ENCODE measurements around the gene OGFR. TPM values are rescaled to one million over a fixed set of nuclear protein-coding genes. Genes with fewer than 3 reads are reported as not detected.

Gene OGFR
- total and polyA plus RNA-seq, 2 donors = 35.9 to 90.4 TPM

- H3K4me1 ChIP-seq (ENCODE audit: control insufficient read depth in 2 of 2, insufficient read depth in 2 of 2, low read length in 2 of 2) = peaks cover 0 to 10% of the 10 kb centered on the region in 2 donors
- DNase-seq (ENCODE audit: low read depth in 6 of 9, low spot score in 9 of 9) = no peak
- H3K27ac ChIP-seq (ENCODE audit: low read depth in 1 of 2, low read length in 1 of 2) = no peak overlapping the region
Measured at GRCh38 chr20:62787321-62787720, 17.3 kb upstream of the OGFR start.

GRCh38 chr20:62787866-62788265 is 16.8 kb upstream of the OGFR start:
- no peak for DNase-seq (ENCODE audit: low read depth in 6 of 9, low spot score in 9 of 9)
- Histone ChIP-seq H3K9me3 (ENCODE audit: control insufficient read depth in 2 of 2, insufficient read depth in 1 of 2, low read length in 1 of 2) (no peaks in the 10 kb centered on the region), H3K27me3 (ENCODE audit: control insufficient read depth in 2 of 2, insufficient read depth in 1 of 2, low read length in 1 of 2) (peaks cover 0 to 3% of the 10 kb centered on the region in 2 donors), H3K4me3 (ENCODE audit: low read length in 2 of 2) (no peak overlapping the region), H3K36me3 (ENCODE audit: control insufficient read depth in 2 of 2, insufficient read depth in 2 of 2, low read length in 1 of 2) (no peaks in the 10 kb centered on the region), H3K4me1 (ENCODE audit: control insufficient read depth in 2 of 2, insufficient read depth in 2 of 2, low read length in 2 of 2) (peaks cover 0 to 10% of the 10 kb centered on the region in 2 donors), H3K27ac (ENCODE audit: low read depth in 1 of 2, low read length in 1 of 2) (no peak overlapping the region)
- 94% methylated on average over 5 of the region's 5 CpGs for WGBS

More at GRCh38 chr20:62787321-62787720, 17.3 kb upstream of the OGFR start:
- WGBS = 68% methylated on average over 7 of the region's 7 CpGs
- no peaks in the 10 kb centered on the region for H3K36me3 ChIP-seq (ENCODE audit: control insufficient read depth in 2 of 2, insufficient read depth in 2 of 2, low read length in 1 of 2)
- H3K27me3 ChIP-seq (ENCODE audit: control insufficient read depth in 2 of 2, insufficient read depth in 1 of 2, low read length in 1 of 2) = peaks cover 0 to 3% of the 10 kb centered on the region in 2 donors
- no peak overlapping the region for H3K4me3 ChIP-seq (ENCODE audit: low read length in 2 of 2)
- no peaks in the 10 kb centered on the region for H3K9me3 ChIP-seq (ENCODE audit: control insufficient read depth in 2 of 2, insufficient read depth in 1 of 2, low read length in 1 of 2)

- Histone ChIP-seq H3K27ac (ENCODE audit: low read depth in 1 of 2, low read length in 1 of 2) (no peak overlapping the region), H3K9me3 (ENCODE audit: control insufficient read depth in 2 of 2, insufficient read depth in 1 of 2, low read length in 1 of 2) (no peaks in the 10 kb centered on the region), H3K36me3 (ENCODE audit: control insufficient read depth in 2 of 2, insufficient read depth in 2 of 2, low read length in 1 of 2) (no peaks in the 10 kb centered on the region), H3K27me3 (ENCODE audit: control insufficient read depth in 2 of 2, insufficient read depth in 1 of 2, low read length in 1 of 2) (peaks cover 0 to 3% of the 10 kb centered on the region in 2 donors), H3K4me3 (ENCODE audit: low read length in 2 of 2) (no peak overlapping the region), H3K4me1 (ENCODE audit: control insufficient read depth in 2 of 2, insufficient read depth in 2 of 2, low read length in 2 of 2) (peaks cover 2 to 14% of the 10 kb centered on the region in 2 donors)
- WGBS = 90% methylated on average over 15 of the region's 15 CpGs
- DNase-seq (ENCODE audit: low read depth in 6 of 9, low spot score in 9 of 9) = no peak
Measured at GRCh38 chr20:62788607-62789006, 16.0 kb upstream of the OGFR start.

DNA sequence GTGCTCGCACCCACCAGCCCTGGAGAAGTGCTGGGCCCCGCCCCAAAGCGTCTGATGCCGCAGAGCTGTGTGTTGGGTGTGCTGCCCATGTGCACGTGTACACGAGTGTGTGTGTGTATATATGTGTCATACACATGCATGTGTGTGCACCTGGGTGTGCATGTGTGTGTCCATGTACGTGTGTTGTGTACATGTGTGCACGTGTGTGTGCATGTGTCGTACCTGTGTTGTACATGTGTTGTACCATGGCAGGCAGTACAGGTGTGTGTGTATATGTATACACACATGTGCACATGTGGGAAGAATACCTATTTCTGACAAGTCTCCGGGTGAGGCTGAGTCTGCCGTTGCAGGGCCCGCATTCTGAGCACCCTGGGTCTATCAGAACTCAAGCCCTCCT is 14.6 kb upstream of the OGFR start:
- H3K4me3 ChIP-seq (ENCODE audit: low read length in 2 of 2) = no peak overlapping the region
- DNase-seq (ENCODE audit: low read depth in 6 of 9, low spot score in 9 of 9) = no peak
- H3K9me3 ChIP-seq (ENCODE audit: control insufficient read depth in 2 of 2, insufficient read depth in 1 of 2, low read length in 1 of 2) = no peaks in the 10 kb centered on the region
- H3K4me1 ChIP-seq (ENCODE audit: control insufficient read depth in 2 of 2, insufficient read depth in 2 of 2, low read length in 2 of 2) = peaks cover 8 to 26% of the 10 kb centered on the region in 2 donors
- H3K27ac ChIP-seq (ENCODE audit: low read depth in 1 of 2, low read length in 1 of 2) = no peak overlapping the region
- WGBS = 96% methylated on average over 12 of the region's 12 CpGs
- no peaks in the 10 kb centered on the region for H3K36me3 ChIP-seq (ENCODE audit: control insufficient read depth in 2 of 2, insufficient read depth in 2 of 2, low read length in 1 of 2)
- H3K27me3 ChIP-seq (ENCODE audit: control insufficient read depth in 2 of 2, insufficient read depth in 1 of 2, low read length in 1 of 2) = peaks cover 0 to 3% of the 10 kb centered on the region in 2 donors

DNA sequence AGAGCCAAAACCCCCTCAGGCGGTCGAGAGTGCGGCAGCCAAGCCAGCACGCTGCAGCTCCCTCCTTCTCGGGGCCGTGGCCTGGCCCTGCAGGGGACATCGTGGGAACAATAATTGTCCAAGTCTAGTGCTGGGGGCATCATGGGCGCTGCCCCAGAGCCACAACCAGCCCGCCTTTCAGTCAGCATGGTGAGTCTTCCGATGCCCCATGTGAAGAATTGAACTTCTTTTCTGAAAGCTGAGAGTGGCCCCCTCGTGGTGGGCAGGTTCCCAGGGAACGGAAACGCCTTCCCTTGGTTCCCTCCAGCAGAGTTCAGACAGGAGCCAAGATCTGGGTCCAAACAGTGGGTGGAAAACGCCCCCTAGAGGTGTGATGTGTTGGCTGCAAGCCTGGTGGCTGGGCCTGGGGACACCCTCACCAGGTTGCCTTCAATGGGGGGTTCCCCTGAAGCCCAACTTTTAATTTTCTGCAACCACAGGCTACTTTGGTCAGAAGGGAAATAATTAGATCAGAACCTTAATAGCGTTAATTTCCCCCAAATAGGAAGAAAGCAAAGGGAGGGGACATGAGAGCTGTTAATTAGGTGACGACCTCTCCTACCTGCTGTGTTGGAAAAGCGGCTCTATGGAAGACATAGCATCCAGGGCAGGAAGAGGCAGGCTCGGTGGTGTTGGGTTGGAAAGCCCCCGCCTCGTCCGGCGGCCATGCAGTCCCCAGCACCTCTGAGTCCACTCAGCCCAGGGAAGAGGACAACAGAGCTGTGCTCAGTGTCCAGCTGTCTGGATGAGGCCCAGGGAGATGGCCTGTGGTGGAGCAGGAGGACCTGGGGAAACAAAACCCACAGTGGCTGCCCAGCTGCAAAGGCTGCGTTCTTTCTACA is 13.1 kb upstream of the OGFR start:
- Histone ChIP-seq H3K27ac (ENCODE audit: low read depth in 1 of 2, low read length in 1 of 2) (no peak overlapping the region), H3K4me3 (ENCODE audit: low read length in 2 of 2) (no peak overlapping the region), H3K4me1 (ENCODE audit: control insufficient read depth in 2 of 2, insufficient read depth in 2 of 2, low read length in 2 of 2) (peaks cover 8 to 34% of the 10 kb centered on the region in 2 donors), H3K27me3 (ENCODE audit: control insufficient read depth in 2 of 2, insufficient read depth in 1 of 2, low read length in 1 of 2) (peaks cover 0 to 3% of the 10 kb centered on the region in 2 donors), H3K9me3 (ENCODE audit: control insufficient read depth in 2 of 2, insufficient read depth in 1 of 2, low read length in 1 of 2) (no peaks in the 10 kb centered on the region), H3K36me3 (ENCODE audit: control insufficient read depth in 2 of 2, insufficient read depth in 2 of 2, low read length in 1 of 2) (no peaks in the 10 kb centered on the region)
- WGBS = 44% methylated on average over 23 of the region's 23 CpGs
- DNase-seq (ENCODE audit: low read depth in 6 of 9, low spot score in 9 of 9) = peak; percentile 55 to 87 (median 74)

DNA sequence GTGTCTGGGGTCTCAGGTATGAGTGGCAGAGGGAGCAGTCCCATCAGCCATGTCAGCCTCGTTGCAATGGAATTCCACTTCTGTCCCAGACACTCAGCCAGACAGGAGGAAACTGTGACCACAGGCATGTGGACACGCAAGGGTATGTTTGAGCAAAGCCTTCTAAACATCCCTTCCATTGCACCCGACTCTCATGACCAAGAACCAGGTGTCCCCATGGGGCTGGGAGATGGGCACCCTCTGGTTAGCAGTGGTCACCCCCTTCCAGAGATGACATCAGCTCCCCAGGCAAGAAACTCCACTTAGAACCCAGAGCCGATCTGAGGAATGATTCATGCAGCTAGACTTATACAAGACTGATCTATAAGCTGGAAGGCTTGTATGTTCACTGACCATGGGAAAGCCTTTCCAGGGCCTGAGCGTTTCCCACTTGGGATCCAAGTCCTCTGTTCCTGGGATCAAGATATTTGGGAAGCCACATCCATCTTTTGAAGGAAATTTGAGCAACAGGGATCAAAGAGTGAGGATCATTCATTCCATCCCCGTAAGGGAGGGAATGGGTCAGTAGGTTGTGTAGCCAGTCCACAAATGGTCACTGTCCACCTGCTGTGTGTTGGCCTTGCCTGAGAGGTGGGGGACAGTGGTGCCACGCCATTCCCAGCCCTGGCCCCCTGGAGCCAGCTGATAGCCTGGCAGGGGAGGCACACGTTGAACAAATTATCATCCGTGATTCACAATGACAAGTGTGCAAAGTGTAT is 12.3 kb upstream of the OGFR start:
- Histone ChIP-seq H3K36me3 (ENCODE audit: control insufficient read depth in 2 of 2, insufficient read depth in 2 of 2, low read length in 1 of 2) (peaks cover 0 to 2% of the 10 kb centered on the region in 2 donors), H3K4me3 (ENCODE audit: low read length in 2 of 2) (no peak overlapping the region), H3K9me3 (ENCODE audit: control insufficient read depth in 2 of 2, insufficient read depth in 1 of 2, low read length in 1 of 2) (no peaks in the 10 kb centered on the region), H3K27me3 (ENCODE audit: control insufficient read depth in 2 of 2, insufficient read depth in 1 of 2, low read length in 1 of 2) (peaks cover 0 to 3% of the 10 kb centered on the region in 2 donors), H3K4me1 (ENCODE audit: control insufficient read depth in 2 of 2, insufficient read depth in 2 of 2, low read length in 2 of 2) (peaks cover 12 to 40% of the 10 kb centered on the region in 2 donors), H3K27ac (ENCODE audit: low read depth in 1 of 2, low read length in 1 of 2) (no peak overlapping the region)
- DNase-seq (ENCODE audit: low read depth in 6 of 9, low spot score in 9 of 9) = no peak
- 88% methylated on average over 9 of the region's 9 CpGs for whole genome bisulfite sequencing

DNA sequence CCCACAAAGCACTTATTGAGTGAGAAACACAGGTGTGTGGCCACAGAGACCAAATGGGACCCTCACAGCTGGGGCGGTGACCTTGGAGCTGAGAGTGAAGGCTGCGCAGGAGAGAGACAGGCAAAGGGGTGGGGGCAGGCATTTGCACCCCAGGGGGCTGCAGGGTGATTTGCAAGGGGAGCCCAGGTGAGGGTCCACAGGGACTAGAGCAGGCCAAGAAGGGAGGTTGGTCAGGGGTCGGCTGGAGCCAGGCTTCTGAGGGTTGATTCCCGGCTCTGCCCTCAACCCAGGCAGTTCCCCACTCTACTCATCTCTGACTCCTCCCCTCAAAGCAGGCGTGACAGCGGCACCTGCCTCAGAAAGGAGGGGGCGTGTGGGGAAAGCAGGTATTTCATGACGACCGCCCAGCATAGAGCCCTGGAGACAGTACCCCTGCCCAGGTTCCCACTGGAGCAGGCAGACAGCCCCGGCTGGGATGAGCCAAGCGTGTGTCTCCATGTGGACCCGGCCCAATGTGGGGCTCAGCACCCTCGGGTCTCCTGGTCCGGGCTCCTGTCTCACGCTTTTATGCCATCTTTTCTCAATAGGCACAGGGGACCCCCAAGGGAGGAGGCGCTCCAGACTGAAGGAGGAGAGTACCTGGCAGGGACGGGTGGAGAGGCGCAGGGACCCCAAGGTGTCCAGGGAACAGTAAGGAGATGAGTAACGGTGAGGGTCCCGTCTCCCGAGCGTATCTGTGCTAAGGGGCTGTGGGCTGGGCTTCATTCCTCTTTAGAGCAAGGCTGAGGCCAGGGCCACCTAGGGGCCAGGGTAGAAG is 11.5 kb upstream of the OGFR start:
- Histone ChIP-seq H3K36me3 (ENCODE audit: control insufficient read depth in 2 of 2, insufficient read depth in 2 of 2, low read length in 1 of 2) (peaks cover 3 to 4% of the 10 kb centered on the region in 2 donors), H3K4me3 (ENCODE audit: low read length in 2 of 2) (peak overlapping the region in 1 of 2 donors; percentile 37), H3K27ac (ENCODE audit: low read depth in 1 of 2, low read length in 1 of 2) (peak overlapping the region in 1 of 2 donors; percentile 89), H3K9me3 (ENCODE audit: control insufficient read depth in 2 of 2, insufficient read depth in 1 of 2, low read length in 1 of 2) (no peaks in the 10 kb centered on the region), H3K4me1 (ENCODE audit: control insufficient read depth in 2 of 2, insufficient read depth in 2 of 2, low read length in 2 of 2) (peaks cover 12 to 41% of the 10 kb centered on the region in 2 donors), H3K27me3 (ENCODE audit: control insufficient read depth in 2 of 2, insufficient read depth in 1 of 2, low read length in 1 of 2) (peaks cover 0 to 3% of the 10 kb centered on the region in 2 donors)
- 91% methylated on average over 22 of the region's 22 CpGs for WGBS
- peak in 1 of 9 donors; percentile 10 for DNase-seq (ENCODE audit: low read depth in 6 of 9, low spot score in 9 of 9)

- peaks cover 0 to 2% of the 10 kb centered on the region in 2 donors for H3K9me3 ChIP-seq (ENCODE audit: control insufficient read depth in 2 of 2, insufficient read depth in 1 of 2, low read length in 1 of 2)
- H3K27ac ChIP-seq (ENCODE audit: low read depth in 1 of 2, low read length in 1 of 2) = peak overlapping the region; percentile 46 to 89
- peaks cover 5 to 9% of the 10 kb centered on the region in 2 donors for H3K36me3 ChIP-seq (ENCODE audit: control insufficient read depth in 2 of 2, insufficient read depth in 2 of 2, low read length in 1 of 2)
- whole genome bisulfite sequencing = 76% methylated on average over 7 of the region's 7 CpGs
- H3K27me3 ChIP-seq (ENCODE audit: control insufficient read depth in 2 of 2, insufficient read depth in 1 of 2, low read length in 1 of 2) = peaks cover 0 to 3% of the 10 kb centered on the region in 2 donors
- H3K4me1 ChIP-seq (ENCODE audit: control insufficient read depth in 2 of 2, insufficient read depth in 2 of 2, low read length in 2 of 2) = peaks cover 12 to 41% of the 10 kb centered on the region in 2 donors
- DNase-seq (ENCODE audit: low read depth in 6 of 9, low spot score in 9 of 9) = no peak
- peak overlapping the region in 1 of 2 donors; percentile 37 for H3K4me3 ChIP-seq (ENCODE audit: low read length in 2 of 2)
Measured at GRCh38 chr20:62793757-62794006, 11.0 kb upstream of the OGFR start.

Measured in thymus (tissue), 11 donors.